ENCODE data around the gene OBP2A.

Gene OBP2A

DNA sequence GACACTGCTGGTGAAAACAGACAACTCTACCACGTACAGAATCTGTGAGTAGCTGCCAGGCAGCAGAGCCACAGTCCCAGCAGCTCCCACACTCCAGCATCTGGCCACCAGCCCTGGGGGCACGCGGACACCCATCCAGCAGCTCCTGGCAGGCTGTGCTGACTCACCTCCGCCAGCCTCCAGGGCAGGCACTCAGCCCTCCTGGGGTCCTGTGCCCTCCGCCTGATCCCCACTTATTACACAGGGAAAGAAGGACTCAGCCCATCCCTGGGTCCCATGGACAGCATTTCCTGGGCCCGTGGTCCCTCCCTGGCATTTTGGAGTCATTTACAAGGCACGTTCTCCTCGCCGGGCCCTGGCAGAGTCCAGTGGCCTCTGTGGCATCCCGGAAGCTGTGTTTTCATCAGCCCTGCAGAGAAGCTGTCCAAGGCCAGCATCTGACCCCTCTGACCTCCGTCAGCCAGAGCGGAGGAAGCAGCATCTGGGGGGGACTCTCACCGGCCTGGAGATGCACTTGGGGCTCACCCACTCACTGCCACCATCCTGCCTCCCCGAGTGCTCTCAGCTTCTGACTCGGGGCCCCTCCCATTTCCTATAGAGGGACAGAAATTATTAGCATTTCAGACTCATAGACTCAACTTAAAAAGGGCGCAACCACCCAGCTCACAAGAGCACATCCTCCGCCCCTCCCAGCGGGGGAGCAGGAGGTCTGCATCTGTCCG, 37.2 kb downstream of the OBP2A start:
- Mint-ChIP-seq H3K4me1 (ENCODE audit: low read depth) (no peaks in the 10 kb centered on the region), H3K4me3 (no peak overlapping the region), H3K9me3 (no peaks in the 10 kb centered on the region), H3K27ac (no peak overlapping the region), H3K36me3 (ENCODE audit: low read depth) (no peaks in the 10 kb centered on the region), H3K27me3 (peaks cover 7% of the 10 kb centered on the region)

DNA sequence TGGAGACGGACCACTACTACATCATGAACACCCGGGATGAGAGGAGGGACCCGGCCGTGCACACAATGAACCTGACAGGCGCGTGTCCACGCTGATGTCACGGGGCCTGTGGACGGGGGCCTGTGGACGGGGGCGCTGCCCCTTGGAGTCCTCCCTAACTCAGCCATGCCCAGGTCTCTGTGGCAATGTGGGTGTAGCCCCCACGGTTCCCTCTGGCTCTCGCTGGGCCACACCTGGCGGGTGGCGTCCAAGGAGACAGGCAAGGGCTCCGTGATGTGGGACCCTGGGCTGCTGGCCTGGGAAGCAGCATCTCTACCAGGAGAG, 37.7 kb downstream of the OBP2A start:
- no peaks in the 10 kb centered on the region for H3K4me1 Mint-ChIP-seq (ENCODE audit: low read depth)
- no peaks in the 10 kb centered on the region for H3K36me3 Mint-ChIP-seq (ENCODE audit: low read depth)
- H3K27me3 Mint-ChIP-seq, result peaks cover 7% of the 10 kb centered on the region
- no peak overlapping the region for H3K27ac Mint-ChIP-seq
- H3K9me3 Mint-ChIP-seq, result no peaks in the 10 kb centered on the region
- no peak overlapping the region for H3K4me3 Mint-ChIP-seq

DNA sequence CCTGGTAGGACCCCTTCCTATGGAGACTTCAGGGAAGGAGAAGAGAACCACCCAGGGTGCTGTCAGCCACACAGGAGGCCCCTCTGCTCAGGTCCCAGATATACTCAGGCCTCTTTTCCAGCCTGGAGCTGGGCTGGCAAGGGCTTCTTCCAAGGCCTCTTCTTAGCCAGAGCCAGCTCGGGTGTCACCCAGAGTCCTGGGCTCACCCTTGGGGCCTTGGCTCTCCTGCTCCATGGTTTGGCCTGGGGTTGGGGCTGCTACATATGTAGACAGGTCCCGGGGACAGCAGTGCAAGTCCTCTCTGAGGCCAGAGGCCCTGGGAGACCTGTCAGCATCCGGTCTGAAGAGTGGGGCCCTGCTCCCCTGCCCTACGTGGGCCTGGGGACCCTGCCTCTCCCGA, 38.4 kb downstream of the OBP2A start:
- Mint-ChIP-seq H3K9me3 (no peaks in the 10 kb centered on the region), H3K4me3 (no peak overlapping the region), H3K27ac (no peak overlapping the region), H3K4me1 (ENCODE audit: low read depth) (no peaks in the 10 kb centered on the region), H3K36me3 (ENCODE audit: low read depth) (no peaks in the 10 kb centered on the region), H3K27me3 (peaks cover 7% of the 10 kb centered on the region)

DNA sequence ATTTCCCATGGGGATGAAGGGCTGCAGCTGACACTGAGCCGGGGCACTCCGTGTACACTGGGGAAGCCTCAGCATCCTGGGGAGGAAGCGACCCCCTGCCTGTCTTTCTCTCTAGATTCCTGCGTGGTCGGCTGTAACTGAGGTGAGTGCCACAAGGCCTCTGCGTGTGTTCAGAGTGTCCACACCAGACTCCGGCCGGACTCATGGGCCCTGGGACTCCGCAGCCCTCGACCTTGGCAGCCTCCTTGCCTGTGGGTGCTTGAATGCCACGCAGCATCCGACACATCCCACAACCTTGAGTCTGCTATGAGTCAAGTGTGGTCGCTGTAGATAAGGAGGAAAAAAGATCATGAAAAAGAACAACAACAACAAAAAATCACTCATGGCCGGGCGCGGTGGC, 39.0 kb downstream of the OBP2A start:
- Mint-ChIP-seq H3K4me3 (no peak overlapping the region), H3K4me1 (ENCODE audit: low read depth) (no peaks in the 10 kb centered on the region), H3K36me3 (ENCODE audit: low read depth) (no peaks in the 10 kb centered on the region), H3K27ac (no peak overlapping the region), H3K9me3 (no peaks in the 10 kb centered on the region), H3K27me3 (peaks cover 7% of the 10 kb centered on the region)

DNA sequence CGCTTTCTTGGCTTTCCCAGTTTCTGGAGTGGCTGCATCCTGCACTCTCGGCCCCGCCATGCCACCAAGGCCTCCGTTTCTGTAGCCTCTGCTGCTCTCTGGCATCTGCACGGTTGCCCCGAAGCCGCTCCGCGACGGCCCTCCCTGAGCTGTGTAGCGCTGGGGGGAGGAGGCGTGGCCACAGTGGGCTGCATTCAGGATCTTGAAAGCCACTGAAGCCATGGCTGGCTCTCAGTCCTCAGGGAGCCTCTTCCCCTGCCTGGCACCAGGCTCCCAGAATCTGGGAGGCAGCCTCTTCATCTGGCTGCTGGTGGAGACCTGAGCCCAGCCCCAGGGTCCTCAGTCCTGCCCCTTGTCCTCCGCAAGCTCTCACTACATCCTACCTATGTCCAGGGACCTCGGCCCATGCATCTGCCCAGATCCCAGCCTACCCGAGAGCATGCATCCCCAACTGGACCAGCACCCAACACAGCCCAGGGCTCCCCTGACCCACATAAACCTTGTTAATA, 40.7 kb downstream of the OBP2A start:
- Mint-ChIP-seq H3K4me3 (no peak overlapping the region), H3K9me3 (no peaks in the 10 kb centered on the region), H3K27me3 (peaks cover 10% of the 10 kb centered on the region), H3K4me1 (ENCODE audit: low read depth) (no peaks in the 10 kb centered on the region), H3K27ac (no peak overlapping the region), H3K36me3 (ENCODE audit: low read depth) (no peaks in the 10 kb centered on the region)

DNA sequence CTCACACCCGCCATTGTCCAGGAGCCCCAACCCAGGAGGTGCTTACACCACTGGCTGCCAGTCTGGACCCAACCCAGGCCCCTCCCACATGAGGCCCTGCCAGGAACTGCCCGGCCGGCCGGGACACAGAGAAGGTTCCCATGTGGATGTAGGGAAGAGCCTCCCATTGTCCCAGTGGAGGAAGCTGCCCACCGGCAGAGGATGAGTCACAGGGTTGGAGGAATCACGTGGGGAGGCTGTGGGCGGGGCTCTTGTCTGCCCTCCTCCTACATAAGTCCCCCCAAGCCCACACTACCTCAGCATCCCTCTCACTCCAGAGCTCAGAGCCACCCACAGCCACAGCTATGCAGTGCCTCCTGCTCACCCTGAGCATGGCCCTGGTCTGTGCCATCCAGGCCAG, 41.7 kb downstream of the OBP2A start:
- Mint-ChIP-seq H3K27me3 (peaks cover 4% of the 10 kb centered on the region), H3K27ac (no peak overlapping the region), H3K9me3 (no peaks in the 10 kb centered on the region), H3K36me3 (ENCODE audit: low read depth) (no peaks in the 10 kb centered on the region), H3K4me3 (no peak overlapping the region), H3K4me1 (ENCODE audit: low read depth) (no peaks in the 10 kb centered on the region)

DNA sequence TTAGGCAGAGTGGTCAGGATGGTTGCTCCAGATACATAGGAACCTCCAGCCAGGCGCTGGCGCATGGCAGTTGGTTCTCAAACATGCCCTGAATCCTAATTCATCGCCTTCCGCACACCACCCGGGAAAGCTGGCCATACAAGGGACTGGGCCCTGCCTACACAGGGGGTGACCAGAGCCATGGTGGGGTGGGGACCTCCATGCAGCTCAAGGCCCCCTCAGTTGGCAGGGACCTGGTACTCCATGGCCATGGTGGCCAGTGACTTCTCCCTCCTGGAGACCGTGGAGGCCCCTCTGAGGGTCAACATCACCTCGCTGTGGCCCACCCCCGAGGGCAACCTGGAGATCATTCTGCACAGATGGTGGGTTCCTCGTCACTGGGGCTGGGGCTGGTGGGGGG, 42.4 kb downstream of the OBP2A start:
- no peak overlapping the region for H3K27ac Mint-ChIP-seq
- no peaks in the 10 kb centered on the region for H3K4me1 Mint-ChIP-seq (ENCODE audit: low read depth)
- H3K9me3 Mint-ChIP-seq, result no peaks in the 10 kb centered on the region
- peaks cover 6% of the 10 kb centered on the region for H3K27me3 Mint-ChIP-seq
- no peaks in the 10 kb centered on the region for H3K36me3 Mint-ChIP-seq (ENCODE audit: low read depth)
- no peak overlapping the region for H3K4me3 Mint-ChIP-seq

DNA sequence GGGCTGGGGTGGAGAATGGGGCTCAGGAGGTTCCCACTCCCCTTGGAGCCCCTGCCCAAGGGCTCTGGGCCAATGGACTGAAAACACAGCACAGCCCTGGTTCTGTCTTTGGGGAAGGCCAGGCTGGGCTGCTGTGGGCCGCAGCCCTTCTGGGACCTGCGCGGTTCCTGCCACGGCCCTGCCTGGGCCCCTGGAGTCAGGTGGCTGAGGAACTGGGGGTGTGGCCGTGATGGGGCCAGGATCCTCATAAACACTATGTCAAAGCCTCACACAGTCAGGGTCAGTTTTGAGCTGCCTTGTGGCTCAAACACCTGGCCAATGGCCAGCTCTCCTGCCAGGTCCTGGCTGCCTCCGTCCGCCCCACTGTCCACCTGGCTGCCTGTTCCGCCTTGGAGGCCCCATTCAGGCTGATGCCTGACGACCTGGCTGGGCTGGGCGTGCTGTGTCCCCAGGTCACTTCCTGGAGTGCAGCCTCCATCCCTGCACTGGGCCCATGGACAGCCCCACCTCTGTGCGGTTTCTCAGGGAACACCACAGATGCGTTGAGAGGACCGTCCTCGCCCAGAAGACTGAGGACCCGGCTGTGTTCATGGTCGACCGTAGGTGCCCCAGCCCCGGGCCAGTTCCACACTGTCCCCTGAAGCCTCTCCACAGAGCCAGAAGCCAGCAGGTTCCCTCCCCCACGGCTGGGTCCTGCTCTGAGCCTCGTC, 43.1 kb downstream of the OBP2A start:
- H3K4me1 Mint-ChIP-seq (ENCODE audit: low read depth), result no peaks in the 10 kb centered on the region
- H3K27me3 Mint-ChIP-seq, result peaks cover 11% of the 10 kb centered on the region
- H3K36me3 Mint-ChIP-seq (ENCODE audit: low read depth), result no peaks in the 10 kb centered on the region
- H3K4me3 Mint-ChIP-seq, result no peak overlapping the region
- H3K27ac Mint-ChIP-seq, result no peak overlapping the region
- no peaks in the 10 kb centered on the region for H3K9me3 Mint-ChIP-seq

DNA sequence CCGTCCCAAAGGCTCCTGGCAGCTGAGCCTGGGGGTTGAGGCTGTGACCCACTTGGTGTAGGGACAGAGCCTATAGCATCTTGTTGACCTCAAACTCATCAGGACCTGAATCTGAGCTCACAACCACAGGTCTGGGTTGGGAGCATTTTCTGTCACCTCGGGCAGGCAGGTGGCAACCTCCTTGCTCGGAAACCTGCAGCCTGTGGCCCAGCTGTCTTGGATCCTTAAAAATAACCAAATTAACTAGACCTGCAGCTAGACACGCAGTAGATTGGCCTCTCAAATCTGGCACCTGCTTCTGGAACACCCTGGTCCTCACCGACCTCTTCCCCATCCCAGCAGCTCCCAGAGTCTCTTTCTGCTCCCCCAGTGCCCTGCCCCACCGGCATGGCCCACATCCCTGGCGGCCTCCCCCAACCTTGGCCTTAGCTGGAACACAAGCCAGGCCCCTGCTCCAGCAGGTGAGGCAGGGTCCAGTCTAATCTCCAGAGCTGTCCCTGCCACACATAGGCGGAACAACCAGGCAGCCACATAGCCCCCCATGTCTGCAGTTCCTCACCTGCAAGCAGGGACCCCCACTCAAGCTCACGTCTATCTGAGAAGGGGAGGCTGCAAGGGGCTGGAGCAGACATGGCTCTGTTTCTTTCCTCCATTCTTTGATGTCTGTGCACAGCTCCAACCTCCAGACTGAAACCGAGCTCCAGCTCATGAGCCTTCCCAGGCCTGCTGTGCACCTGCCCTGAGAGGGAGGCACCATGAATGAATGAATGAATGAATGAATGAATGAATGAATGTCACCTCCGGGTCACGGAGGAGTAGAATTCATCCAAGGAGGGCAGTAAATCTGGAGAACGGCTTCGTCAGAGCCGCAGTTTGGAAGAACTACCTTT, 43.9 kb downstream of the OBP2A start:
- Mint-ChIP-seq H3K9me3 (no peaks in the 10 kb centered on the region), H3K27ac (no peak overlapping the region), H3K36me3 (ENCODE audit: low read depth) (no peaks in the 10 kb centered on the region), H3K4me3 (no peak overlapping the region), H3K4me1 (ENCODE audit: low read depth) (no peaks in the 10 kb centered on the region), H3K27me3 (peaks cover 13% of the 10 kb centered on the region)

DNA sequence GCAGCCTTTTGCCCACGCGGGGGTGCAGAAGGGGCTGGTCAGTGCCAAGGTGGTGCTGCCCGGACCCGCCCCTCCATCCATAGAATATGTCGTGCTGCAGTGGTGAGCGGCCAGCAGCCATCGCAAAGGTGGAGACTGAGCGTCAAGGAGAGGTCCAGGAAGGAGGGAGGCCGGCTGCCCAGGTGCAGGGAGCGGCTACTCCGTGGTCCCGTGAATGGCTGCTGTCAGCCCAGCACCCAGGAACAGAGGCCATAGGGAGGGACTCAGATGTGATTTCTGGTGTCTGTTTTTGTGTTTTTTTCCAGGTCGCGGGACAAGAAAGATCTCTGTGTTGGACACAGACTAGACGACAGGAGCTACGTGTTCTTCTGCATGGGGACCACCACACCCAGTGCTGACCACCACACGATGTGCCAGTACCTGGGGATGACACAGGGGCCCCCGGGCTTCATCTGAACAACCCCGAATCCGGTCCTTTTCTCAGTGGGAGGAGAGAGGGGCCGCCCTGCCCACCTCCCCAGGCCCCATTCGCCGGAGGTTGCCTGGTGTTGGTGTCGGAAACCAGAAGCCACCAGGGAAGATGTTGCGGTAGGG, 44.7 kb downstream of the OBP2A start:
- Mint-ChIP-seq H3K27me3 (peaks cover 18% of the 10 kb centered on the region), H3K4me1 (ENCODE audit: low read depth) (no peaks in the 10 kb centered on the region), H3K27ac (no peak overlapping the region), H3K9me3 (no peaks in the 10 kb centered on the region), H3K4me3 (no peak overlapping the region), H3K36me3 (ENCODE audit: low read depth) (no peaks in the 10 kb centered on the region)

DNA sequence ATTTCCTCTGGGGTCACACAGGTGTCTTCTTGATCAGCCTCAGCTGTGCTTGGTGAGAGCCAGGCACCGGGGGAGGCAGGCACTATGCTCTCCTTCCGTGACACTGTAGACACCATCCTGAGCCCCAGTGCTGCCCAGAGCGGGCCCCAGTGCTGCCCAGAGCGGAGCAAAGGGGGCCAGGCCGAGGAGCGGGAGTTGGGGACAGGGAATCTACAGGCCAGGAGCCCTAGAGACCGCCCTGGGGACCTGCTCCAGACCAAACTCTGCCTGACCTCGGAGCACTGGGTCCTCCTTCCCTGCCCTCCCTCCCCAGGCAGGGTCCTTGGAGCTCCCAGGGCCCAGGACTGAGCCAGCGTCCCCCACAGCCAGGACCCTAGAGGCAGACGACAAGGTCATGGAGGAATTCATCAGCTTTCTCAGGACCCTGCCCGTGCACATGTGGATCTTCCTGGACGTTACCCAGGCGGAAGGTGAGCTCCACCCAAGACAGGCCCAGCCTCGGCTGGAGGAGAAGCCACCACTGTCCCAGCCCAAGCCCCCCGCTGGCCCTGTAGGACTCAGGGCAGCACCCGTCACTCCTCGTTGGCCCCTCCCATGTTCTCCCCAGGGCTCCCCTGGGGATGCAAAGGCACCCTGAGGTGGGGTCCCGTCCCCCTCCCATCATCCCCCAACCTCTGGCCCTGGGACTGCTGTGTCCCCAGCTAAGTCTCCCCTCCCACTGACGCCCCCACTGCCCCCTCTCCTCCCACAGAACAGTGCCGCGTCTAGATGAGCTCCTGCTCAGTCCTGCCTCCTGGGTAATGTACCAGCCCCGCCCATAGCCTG, 45.8 kb downstream of the OBP2A start:
- no peaks in the 10 kb centered on the region for H3K36me3 Mint-ChIP-seq (ENCODE audit: low read depth)
- peaks cover 30% of the 10 kb centered on the region for H3K27me3 Mint-ChIP-seq
- H3K9me3 Mint-ChIP-seq, result no peaks in the 10 kb centered on the region
- no peak overlapping the region for H3K4me3 Mint-ChIP-seq
- H3K4me1 Mint-ChIP-seq (ENCODE audit: low read depth), result no peaks in the 10 kb centered on the region
- no peak overlapping the region for H3K27ac Mint-ChIP-seq

DNA sequence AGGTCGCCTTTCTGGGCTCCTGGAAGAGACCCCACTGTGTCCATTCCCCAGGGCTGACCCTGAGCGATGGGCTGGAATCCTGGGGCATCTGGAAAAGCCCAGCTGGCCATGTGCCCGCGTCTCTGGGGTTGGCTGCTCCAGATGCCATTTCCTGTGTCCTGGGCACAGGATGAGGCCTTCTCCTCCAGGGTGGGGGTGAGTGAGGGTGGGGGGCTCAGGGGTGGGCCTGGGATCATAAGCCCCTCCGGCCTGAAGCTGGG, 46.3 kb downstream of the OBP2A start:
- Mint-ChIP-seq H3K27ac (no peak overlapping the region), H3K4me1 (ENCODE audit: low read depth) (no peaks in the 10 kb centered on the region), H3K4me3 (no peak overlapping the region), H3K36me3 (ENCODE audit: low read depth) (no peaks in the 10 kb centered on the region), H3K27me3 (peaks cover 33% of the 10 kb centered on the region), H3K9me3 (no peaks in the 10 kb centered on the region)

DNA sequence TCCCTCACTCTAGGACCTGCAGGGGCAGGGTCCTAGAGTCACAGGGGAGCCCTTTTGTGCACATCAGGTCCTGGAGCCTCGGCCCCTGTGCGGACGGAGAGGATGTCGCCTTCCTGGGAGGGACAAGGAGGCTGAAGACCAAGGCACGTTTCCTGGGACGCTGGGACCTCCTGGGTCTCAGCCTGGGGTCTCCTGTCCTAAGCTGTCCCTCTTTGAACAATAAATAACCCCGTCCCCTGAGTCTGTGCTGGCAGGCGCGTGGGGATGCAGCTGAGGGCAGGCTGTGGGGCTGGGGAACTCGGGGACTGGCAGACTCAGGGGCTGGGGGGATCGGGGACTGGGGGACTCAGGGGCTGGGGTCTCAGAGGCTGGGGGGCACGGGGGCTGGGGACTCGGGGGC, 46.7 kb downstream of the OBP2A start:
- H3K27me3 Mint-ChIP-seq, result peaks cover 33% of the 10 kb centered on the region
- no peaks in the 10 kb centered on the region for H3K9me3 Mint-ChIP-seq
- H3K4me1 Mint-ChIP-seq (ENCODE audit: low read depth), result no peaks in the 10 kb centered on the region
- H3K4me3 Mint-ChIP-seq, result no peak overlapping the region
- H3K27ac Mint-ChIP-seq, result no peak overlapping the region
- no peaks in the 10 kb centered on the region for H3K36me3 Mint-ChIP-seq (ENCODE audit: low read depth)

DNA sequence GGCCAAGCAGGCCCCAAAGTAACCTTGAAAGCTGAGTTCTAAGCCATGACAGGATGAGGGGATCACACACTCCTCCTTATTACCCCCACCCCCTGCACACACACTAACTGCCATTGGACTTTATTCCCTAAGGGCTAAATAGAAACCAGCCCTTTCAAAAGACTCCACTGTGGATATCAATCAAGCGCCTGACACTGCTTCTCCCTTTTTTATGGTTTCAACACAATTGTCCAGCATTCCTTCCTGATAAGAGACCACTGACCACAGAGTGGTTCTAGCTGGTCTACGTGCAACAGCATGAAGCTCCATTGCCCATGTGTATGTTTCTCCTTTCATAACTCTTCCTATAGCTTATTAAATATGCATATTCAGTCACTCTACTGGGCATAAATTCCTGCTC, 50.3 kb downstream of the OBP2A start:
- Mint-ChIP-seq H3K27ac (no peak overlapping the region), H3K4me1 (ENCODE audit: low read depth) (no peaks in the 10 kb centered on the region), H3K9me3 (no peaks in the 10 kb centered on the region), H3K4me3 (no peak overlapping the region), H3K36me3 (ENCODE audit: low read depth) (no peaks in the 10 kb centered on the region), H3K27me3 (peaks cover 52% of the 10 kb centered on the region)
